Activated naive CD8-positive, alpha-beta T cell treated with anti-CD3 and anti-CD28 coated beads, Interleukin-2, amount 50 U/mL, for 24 hours (primary cell): ENCODE data around the gene EVL.
A peak's percentile ranks its signal among the peaks of the same experiment; 100 is the strongest.

Experiments
- ATAC-seq: fragments of 150-1000 bp; cut with Tn5 transposase; one replicate; pipeline ENCODE4 v1.10.0; 2021
- DNase-seq: peaks from one replicate; pipeline ENCODE4 v3.0.0; 2021
- H3K27ac Mint-ChIP-seq: one replicate; pipeline ENCODE4 v1.8.0; 2021; ENCODE audit warnings: mild to moderate bottlenecking, mixed read lengths
- H3K27me3 Mint-ChIP-seq: one replicate; pipeline ENCODE4 v1.8.0; 2021; ENCODE audit warnings: mixed read lengths
- H3K36me3 Mint-ChIP-seq: one replicate; pipeline ENCODE4 v1.8.0; 2021; ENCODE audit warnings: low read depth, mixed read lengths
- H3K4me1 Mint-ChIP-seq: one replicate; pipeline ENCODE4 v1.8.0; 2021; ENCODE audit warnings: mixed read lengths
- H3K4me3 Mint-ChIP-seq: one replicate; pipeline ENCODE4 v1.8.0; 2021; ENCODE audit warnings: mild to moderate bottlenecking, moderate library complexity, mixed read lengths
- H3K9me3 Mint-ChIP-seq: one replicate; pipeline ENCODE4 v1.8.0; 2021; ENCODE audit warnings: mixed read lengths

Gene EVL

GRCh38 chr14:100192672-100193416, 127.6 kb downstream of the EVL start:
- Mint-ChIP-seq H3K27ac (peak overlapping the region; percentile 87), H3K9me3 (no peaks in the 10 kb centered on the region), H3K4me3 (peak overlapping the region; percentile 68), H3K27me3 (no peaks in the 10 kb centered on the region), H3K4me1 (peaks cover 12% of the 10 kb centered on the region), H3K36me3 (no peaks in the 10 kb centered on the region)
- peak; percentile 99 for ATAC-seq
- peak; percentile 100 for DNase-seq
